H9 (cell line): ENCODE results near the gene PREB. TPM values are rescaled to one million over a fixed set of nuclear protein-coding genes. Genes with fewer than 3 reads are reported as not detected.

Experiments
- DNase-seq: peaks from one replicate; pipeline ENCODE4 v3.0.0-alpha.2; 2017
- H2AFZ ChIP-seq: one replicate; pipeline ENCODE4 v1.6.1; 2013; ENCODE audit warnings: mild to moderate bottlenecking, low read length, control low read depth, moderate library complexity
- H2AK5ac ChIP-seq: 2 replicates; pipeline ENCODE4 v1.6.1; 2013; ENCODE audit warnings: low read length, control low read depth, mixed read lengths; ENCODE audit not compliant: insufficient read length
- H2BK120ac ChIP-seq: one replicate; pipeline ENCODE4 v1.6.1; 2013; ENCODE audit warnings: low read depth, mild to moderate bottlenecking, low read length, control low read depth, inconsistent platforms; ENCODE audit not compliant: poor library complexity, severe bottlenecking
- H2BK12ac ChIP-seq: 2 replicates; pipeline ENCODE4 v1.6.1; 2013; ENCODE audit warnings: low read length, control low read depth, mixed read lengths, low read depth; ENCODE audit not compliant: insufficient read length
- H2BK15ac ChIP-seq: 2 replicates; pipeline ENCODE4 v1.6.1; 2013; ENCODE audit warnings: low read depth, low read length, control low read depth
- H2BK20ac ChIP-seq: one replicate; pipeline ENCODE4 v1.6.1; 2013; ENCODE audit warnings: low read depth, mild to moderate bottlenecking, low read length, control low read depth, inconsistent platforms; ENCODE audit not compliant: poor library complexity, severe bottlenecking
- H2BK5ac ChIP-seq: 2 replicates; pipeline ENCODE4 v1.6.1; 2013; ENCODE audit warnings: low read length, control low read depth, mixed read lengths; ENCODE audit not compliant: insufficient read length
- H3K14ac ChIP-seq: 2 replicates; pipeline ENCODE4 v1.6.1; 2013; ENCODE audit warnings: low read length, control low read depth; ENCODE audit not compliant: insufficient read depth
- H3K18ac ChIP-seq: 2 replicates; pipeline ENCODE4 v1.6.1; 2013; ENCODE audit warnings: low read depth, mild to moderate bottlenecking, mixed read lengths, low read length, control low read depth; ENCODE audit not compliant: insufficient read length
- H3K23ac ChIP-seq: 2 replicates; pipeline ENCODE4 v1.6.1; 2013; ENCODE audit warnings: low read length, control low read depth, mixed read lengths, low read depth; ENCODE audit not compliant: insufficient read length
- H3K23me2 ChIP-seq: 2 replicates; pipeline ENCODE4 v1.6.1; 2013; ENCODE audit warnings: low read depth, mild to moderate bottlenecking, mixed read lengths, low read length, control low read depth; ENCODE audit not compliant: insufficient read length, poor library complexity, severe bottlenecking
- H3K27ac ChIP-seq: 2 replicates; pipeline ENCODE4 v1.5.1; 2013; ENCODE audit warnings: low read length, control low read depth, mixed read lengths, low read depth; ENCODE audit not compliant: insufficient read length
- H3K27me3 ChIP-seq: 2 replicates; pipeline ENCODE4 v1.6.1; 2013; ENCODE audit warnings: low read length, control low read depth, inconsistent platforms; ENCODE audit not compliant: insufficient read depth
- H3K4ac ChIP-seq: 2 replicates; pipeline ENCODE4 v1.6.1; 2013; ENCODE audit warnings: low read depth, mild to moderate bottlenecking, control low read depth, inconsistent platforms, low read length, moderate library complexity
- H3K4me1 ChIP-seq: 2 replicates; pipeline ENCODE4 v1.6.1; 2013; ENCODE audit warnings: low read length, control low read depth, inconsistent platforms; ENCODE audit not compliant: insufficient read depth
- H3K4me2 ChIP-seq: 2 replicates; pipeline ENCODE4 v1.6.1; 2013; ENCODE audit warnings: low read length, control low read depth, mixed read lengths; ENCODE audit not compliant: insufficient read length, insufficient read depth
- H3K56ac ChIP-seq: 2 replicates; pipeline ENCODE4 v1.6.1; 2013; ENCODE audit warnings: low read depth, mild to moderate bottlenecking, mixed read lengths, low read length, control low read depth; ENCODE audit not compliant: insufficient read length
- H3K79me1 ChIP-seq: 2 replicates; pipeline ENCODE4 v1.6.1; 2013; ENCODE audit warnings: low read depth, mild to moderate bottlenecking, moderate library complexity, low read length, control low read depth, inconsistent platforms; ENCODE audit not compliant: insufficient read depth, poor library complexity, severe bottlenecking
- H3K79me2 ChIP-seq: 2 replicates; pipeline ENCODE4 v1.6.1; 2013; ENCODE audit warnings: low read length, control low read depth, inconsistent platforms; ENCODE audit not compliant: insufficient read depth
- H3K9ac ChIP-seq: 2 replicates; pipeline ENCODE4 v1.6.1; 2013; ENCODE audit warnings: low read length, control low read depth, mixed read lengths; ENCODE audit not compliant: insufficient read length; ENCODE audit errors: extremely low read depth
- H3K9me3 ChIP-seq: one replicate; pipeline ENCODE4 v1.6.1; 2013; ENCODE audit warnings: low read depth, low read length, inconsistent platforms; ENCODE audit not compliant: control insufficient read depth
- H3T11ph ChIP-seq: one replicate; pipeline ENCODE4 v1.6.1; 2013; ENCODE audit warnings: mild to moderate bottlenecking, low read length, control low read depth, inconsistent platforms
- H4K20me1 ChIP-seq: one replicate; pipeline ENCODE4 v1.6.1; 2013; ENCODE audit not compliant: control insufficient read depth, insufficient read length, insufficient read depth
- H4K5ac ChIP-seq: 2 replicates; pipeline ENCODE4 v1.6.1; 2013; ENCODE audit warnings: low read depth, mild to moderate bottlenecking, mixed read lengths, low read length, control low read depth; ENCODE audit not compliant: insufficient read length
- H4K8ac ChIP-seq: replicated peaks from 2 replicates; pipeline ENCODE4 v1.6.1; 2013; ENCODE audit warnings: low read length, control low read depth, mixed read lengths, low read depth; ENCODE audit not compliant: insufficient read length
- H4K91ac ChIP-seq: 2 replicates; pipeline ENCODE4 v1.6.1; 2013; ENCODE audit warnings: low read depth, mild to moderate bottlenecking, moderate library complexity, mixed read lengths, low read length, control low read depth; ENCODE audit not compliant: insufficient read length
- H3K27ac Mint-ChIP-seq, 3 experiments: 2 replicates in 2 of 3; 3 replicates in 1 of 3; pipeline ENCODE4 v1.8.0; 2020 to 2021; ENCODE audit warnings: mixed read lengths in 3 of 3, mild to moderate bottlenecking in 1 of 3, moderate library complexity in 1 of 3
- H3K27me3 Mint-ChIP-seq: 2 replicates; pipeline ENCODE4 v1.8.0; 2021; ENCODE audit warnings: low read depth, mild to moderate bottlenecking, moderate library complexity, mixed read lengths
- H3K36me3 Mint-ChIP-seq, 3 experiments: 2 replicates in 2 of 3; 3 replicates in 1 of 3; pipeline ENCODE4 v1.8.0; 2020 to 2021; ENCODE audit warnings: low read depth in 3 of 3, mixed read lengths in 3 of 3; ENCODE audit not compliant: insufficient read depth in 1 of 3
- H3K4me1 Mint-ChIP-seq, 2 experiments: 2 replicates each; pipeline ENCODE4 v1.8.0; 2020; ENCODE audit warnings: mixed read lengths in 2 of 2
- H3K4me3 Mint-ChIP-seq, 2 experiments: 2 replicates in 1 of 2; 3 replicates in 1 of 2; pipeline ENCODE4 v1.8.0; 2020 to 2021; ENCODE audit warnings: mild to moderate bottlenecking in 2 of 2, mixed read lengths in 2 of 2, moderate library complexity in 1 of 2
- H3K9me3 Mint-ChIP-seq, 2 experiments: 2 replicates in 1 of 2; 3 replicates in 1 of 2; pipeline ENCODE4 v1.8.0; 2020; ENCODE audit warnings: mild to moderate bottlenecking in 2 of 2, mixed read lengths in 2 of 2, moderate library complexity in 1 of 2
- WGBS: extraction: QIAGEN DNeasy Blood & Tissue Kit; methylation state at CpG from one replicate; pipeline ENCODE4 v1.1.7; 2013; ENCODE audit warnings: missing lambda C conversion rate, low lambda C conversion rate, mixed read lengths; ENCODE audit not compliant: insufficient read length; ENCODE audit errors: extremely low coverage; 5-methylcytosine and 5-hydroxymethylcytosine counted together
- total RNA-seq: library from RNA; stranded (reverse); gene quantifications from 2 replicates; pipeline ENCODE4 v1.2.1, GENCODE V29; 2021
- TF ChIP-seq, protein P1 (sequence below): fragments of 200-600 bp; sonication (generic); conservative IDR thresholded peaks from 3 replicates; pipeline ENCODE4 v1.8.0; 2021; ENCODE audit warnings: antibody characterized with exemption, mild to moderate bottlenecking

PREB gene
- total RNA-seq, 1 experiment from 2014 or later = 43.6 TPM

DNA sequence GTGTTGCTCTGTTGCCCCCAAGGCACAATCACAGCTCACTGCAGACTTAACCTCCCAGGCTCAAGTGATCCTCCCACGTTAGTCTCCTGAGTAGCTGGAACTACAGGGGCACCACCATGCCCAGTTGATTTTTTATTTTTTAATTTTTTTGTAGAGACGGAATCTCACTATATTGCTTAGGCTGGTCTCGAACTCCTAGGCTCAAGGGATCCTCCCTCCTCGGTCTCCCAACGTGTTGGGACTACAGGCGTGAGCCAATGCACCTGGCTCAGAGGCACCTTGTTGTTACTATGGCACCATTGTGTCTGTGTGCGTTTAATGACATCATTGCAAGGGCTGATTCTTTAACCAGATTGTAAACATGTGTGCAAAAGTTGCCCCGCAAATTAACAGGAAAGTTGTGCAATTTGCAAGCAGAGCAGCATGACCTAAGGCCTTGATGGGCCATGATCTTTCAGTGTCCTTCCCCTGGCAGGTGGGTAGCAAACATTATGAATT lies 37.0 kb upstream of the PREB start:
- H2BK120ac ChIP-seq = no peak overlapping the region
- H2AK5ac ChIP-seq = no peak overlapping the region
- no peak overlapping the region for H3K4me2 ChIP-seq
- H3K18ac ChIP-seq = no peak overlapping the region
- no peak overlapping the region for H2BK12ac ChIP-seq
- H3K9ac ChIP-seq = no peak overlapping the region
- no CpG with 5 or more reads among the region's 8 CpGs for WGBS
- H3K4me3 Mint-ChIP-seq = no peak overlapping the region
- peaks cover 15% of the 10 kb centered on the region for H3K27me3 Mint-ChIP-seq
- H4K5ac ChIP-seq = no peak overlapping the region
- no peak overlapping the region for H2BK15ac ChIP-seq
- no peaks in the 10 kb centered on the region for H4K20me1 ChIP-seq
- no peaks in the 10 kb centered on the region for H3K9me3 Mint-ChIP-seq
- no peak overlapping the region for H3K14ac ChIP-seq
- no peak overlapping the region for H4K91ac ChIP-seq
- H3K79me2 ChIP-seq = no peaks in the 10 kb centered on the region
- H3K27ac ChIP-seq = no peak overlapping the region
- no peak overlapping the region for H3T11ph ChIP-seq
- H2BK5ac ChIP-seq = no peak overlapping the region
- H3K56ac ChIP-seq = no peak overlapping the region
- peaks cover 9 to 16% of the 10 kb centered on the region in 2 experiments for H3K4me1 Mint-ChIP-seq
- DNase-seq = no peak
- no peak overlapping the region for H3K4ac ChIP-seq
- no peak overlapping the region for H2AFZ ChIP-seq
- H3K79me1 ChIP-seq = no peaks in the 10 kb centered on the region
- H3K23me2 ChIP-seq = no peaks in the 10 kb centered on the region
- H3K23ac ChIP-seq = no peak overlapping the region
- no peaks in the 10 kb centered on the region for H3K36me3 Mint-ChIP-seq
- no peak overlapping the region for H2BK20ac ChIP-seq
- no peak overlapping the region for H4K8ac ChIP-seq
- TF ChIP-seq, protein P1, sequence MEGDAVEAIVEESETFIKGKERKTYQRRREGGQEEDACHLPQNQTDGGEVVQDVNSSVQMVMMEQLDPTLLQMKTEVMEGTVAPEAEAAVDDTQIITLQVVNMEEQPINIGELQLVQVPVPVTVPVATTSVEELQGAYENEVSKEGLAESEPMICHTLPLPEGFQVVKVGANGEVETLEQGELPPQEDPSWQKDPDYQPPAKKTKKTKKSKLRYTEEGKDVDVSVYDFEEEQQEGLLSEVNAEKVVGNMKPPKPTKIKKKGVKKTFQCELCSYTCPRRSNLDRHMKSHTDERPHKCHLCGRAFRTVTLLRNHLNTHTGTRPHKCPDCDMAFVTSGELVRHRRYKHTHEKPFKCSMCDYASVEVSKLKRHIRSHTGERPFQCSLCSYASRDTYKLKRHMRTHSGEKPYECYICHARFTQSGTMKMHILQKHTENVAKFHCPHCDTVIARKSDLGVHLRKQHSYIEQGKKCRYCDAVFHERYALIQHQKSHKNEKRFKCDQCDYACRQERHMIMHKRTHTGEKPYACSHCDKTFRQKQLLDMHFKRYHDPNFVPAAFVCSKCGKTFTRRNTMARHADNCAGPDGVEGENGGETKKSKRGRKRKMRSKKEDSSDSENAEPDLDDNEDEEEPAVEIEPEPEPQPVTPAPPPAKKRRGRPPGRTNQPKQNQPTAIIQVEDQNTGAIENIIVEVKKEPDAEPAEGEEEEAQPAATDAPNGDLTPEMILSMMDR = no peak
- no peaks in the 10 kb centered on the region for H3K4me1 ChIP-seq
- no peak overlapping the region for H3K27ac Mint-ChIP-seq
- H3K9me3 ChIP-seq = no peaks in the 10 kb centered on the region
- H3K27me3 ChIP-seq = no peaks in the 10 kb centered on the region
